ENCODE measurements around the gene GRN. TPM values are rescaled to one million over a fixed set of nuclear protein-coding genes. Genes with fewer than 3 reads are reported as not detected.

GRN gene
- total and polyA plus RNA-seq, 2 donors (not counting 3 experiments of a cell fraction or from before 2014, with no cell fraction given) = 343 to 1,034 TPM

- POLR2A ChIA-PET = no interaction called here
- H2AFZ ChIP-seq (ENCODE audit: low read depth, low read length) = no peak overlapping the region
- dilution Hi-C loops (cut with MboI; ENCODE audit: extremely low pct_ligation_motif_present, low sequenced_read_pairs) (no loop called here), intact Hi-C loops (cut with micrococcal nuclease) (loop anchor here (5.0 kb wide), 1 partner anchor 87 kb away; no protein-coding TSS in a partner anchor)
- CTCF ChIA-PET = interaction anchor here (0.7 to 1.2 kb wide), 13 partner anchors 9 to 105 kb away, joined by 3 to 8 read pairs (median 4); partner anchors contain the start of gene UBTF
- FAIRE-seq = no peak
- H3K4me2 ChIP-seq (ENCODE audit: insufficient read depth, low read length) = peak overlapping the region; percentile 18
- H3K27ac ChIP-seq (ENCODE audit: insufficient read depth, low read depth, low read length) = no peak overlapping the region
- no peaks in the 10 kb centered on the region for H3K4me1 ChIP-seq (ENCODE audit: control insufficient read depth, extremely low read depth, insufficient read depth, low read length)
- no peak for TF ChIP-seq EZH2 (IDR thresholded peaks at IDR 0.05; ENCODE audit: borderline replicate concordance, low read depth, low read length, severe bottlenecking)
- TF ChIP-seq MYC (IDR thresholded peaks at IDR 0.05; ENCODE audit: low read depth, low read length) = no peak
- no peak for TF ChIP-seq JUN (IDR thresholded peaks at IDR 0.05; ENCODE audit: borderline replicate concordance, insufficient read depth, insufficient read length, low read depth)
- no peak for TF ChIP-seq POLR2AphosphoS5 (IDR thresholded peaks at IDR 0.05; ENCODE audit: insufficient read depth, low read depth, low read length)
- TF ChIP-seq, protein P1, sequence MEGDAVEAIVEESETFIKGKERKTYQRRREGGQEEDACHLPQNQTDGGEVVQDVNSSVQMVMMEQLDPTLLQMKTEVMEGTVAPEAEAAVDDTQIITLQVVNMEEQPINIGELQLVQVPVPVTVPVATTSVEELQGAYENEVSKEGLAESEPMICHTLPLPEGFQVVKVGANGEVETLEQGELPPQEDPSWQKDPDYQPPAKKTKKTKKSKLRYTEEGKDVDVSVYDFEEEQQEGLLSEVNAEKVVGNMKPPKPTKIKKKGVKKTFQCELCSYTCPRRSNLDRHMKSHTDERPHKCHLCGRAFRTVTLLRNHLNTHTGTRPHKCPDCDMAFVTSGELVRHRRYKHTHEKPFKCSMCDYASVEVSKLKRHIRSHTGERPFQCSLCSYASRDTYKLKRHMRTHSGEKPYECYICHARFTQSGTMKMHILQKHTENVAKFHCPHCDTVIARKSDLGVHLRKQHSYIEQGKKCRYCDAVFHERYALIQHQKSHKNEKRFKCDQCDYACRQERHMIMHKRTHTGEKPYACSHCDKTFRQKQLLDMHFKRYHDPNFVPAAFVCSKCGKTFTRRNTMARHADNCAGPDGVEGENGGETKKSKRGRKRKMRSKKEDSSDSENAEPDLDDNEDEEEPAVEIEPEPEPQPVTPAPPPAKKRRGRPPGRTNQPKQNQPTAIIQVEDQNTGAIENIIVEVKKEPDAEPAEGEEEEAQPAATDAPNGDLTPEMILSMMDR (IDR thresholded peaks at IDR 0.05; ENCODE audit: extremely low read depth in 1 of 2, insufficient read depth in 1 of 2, low read depth in 1 of 2, low read length in 2 of 2) = no peak
- TF ChIP-seq FOS (IDR thresholded peaks at IDR 0.05; ENCODE audit: borderline replicate concordance, insufficient read depth, low read length) = no peak
- TF ChIP-seq MAX (IDR thresholded peaks at IDR 0.05; ENCODE audit: insufficient read depth, insufficient read length) = no peak
- TF ChIP-seq GATA2 (IDR thresholded peaks at IDR 0.05; ENCODE audit: insufficient read depth, insufficient read length, low read depth, low read length) = no peak
- TF ChIP-seq POLR2A (IDR thresholded peaks at IDR 0.05; ENCODE audit: low read depth, low read length) = no peak
- H3K9ac ChIP-seq (replicated peaks; ENCODE audit: extremely low read depth, insufficient read depth, low read length) = no peak overlapping the region
- no peaks in the 10 kb centered on the region for H3K9me3 ChIP-seq (replicated peaks; ENCODE audit: control insufficient read depth, insufficient read depth, low read length)
- H3K4me3 ChIP-seq (replicated peaks in 1 of 3; ENCODE audit: insufficient read depth in 1 of 3, low read depth in 1 of 3, low read length in 3 of 3) = no peak overlapping the region
- BruUV-seq (replicated peaks) = no TSS peak
- H3K79me2 ChIP-seq (ENCODE audit: control insufficient read depth, insufficient read depth, low read length) = no peaks in the 10 kb centered on the region
- H4K20me1 ChIP-seq (replicated peaks; ENCODE audit: control insufficient read depth, extremely low read depth, insufficient read depth, low read length) = no peaks in the 10 kb centered on the region
- DNase-seq (ENCODE audit: low read depth, low spot score) = no peak
- H3K9me1 ChIP-seq (replicated peaks; ENCODE audit: control insufficient read depth, extremely low read depth, insufficient read depth, low read length) = no peaks in the 10 kb centered on the region
- no peaks in the 10 kb centered on the region for H3K36me3 ChIP-seq (ENCODE audit: control insufficient read depth in 2 of 2, extremely low read depth in 1 of 2, insufficient read depth in 2 of 2, low read length in 2 of 2)
- peaks cover 18 to 21% of the 10 kb centered on the region in 2 experiments for H3K27me3 ChIP-seq (ENCODE audit: control insufficient read depth in 2 of 2, insufficient read depth in 2 of 2, low read length in 2 of 2)
Observed at GRCh38 chr17:44308865-44309264, 36.2 kb upstream of the GRN start.

Data from endothelial cell of umbilical vein (primary cell).